OCI-LY7 (cell line): Measurements from ENCODE around the gene CLEC16A. TPM values are rescaled to one million over a fixed set of nuclear protein-coding genes. Genes with fewer than 3 reads are reported as not detected.

Experiments
- BruUV-seq: library from RNA; stranded (reverse); fragments of 400-500 nt; replicated peaks from 2 replicates; lab custom pipeline; 2021; lab: Mats Ljungman, UMichigan
- CTCF ChIA-PET: fragments of 300-600 bp; sonication (Branson Sonifier 250); formaldehyde crosslinking; loops from one replicate; lab custom pipeline; 2022; ENCODE audit warnings: antibody characterized with exemption; ENCODE audit not compliant: unreplicated experiment; lab: Charles Lee
- POLR2A ChIA-PET: fragments of 300-600 bp; sonication (Branson Sonifier 250); formaldehyde crosslinking; loops from one replicate; lab custom pipeline; 2022; ENCODE audit warnings: antibody characterized with exemption; lab: Charles Lee
- DNase-seq: peaks from one replicate; pipeline ENCODE4 v3.0.0-alpha.2; 2015; ENCODE audit warnings: low spot score
- H2AFZ ChIP-seq: fragments of 200-600 bp; sonication (generic), shearing (Covaris generic); 2 replicates; pipeline ENCODE4 v1.6.1; 2014; ENCODE audit warnings: mild to moderate bottlenecking, antibody characterized with exemption, low read length, moderate library complexity
- H3K27ac ChIP-seq: fragments of 200-600 bp; sonication (generic); 2 replicates; pipeline ENCODE4 v1.5.1; 2014; ENCODE audit warnings: mixed run types, low read depth, mild to moderate bottlenecking, moderate library complexity, low read length, inconsistent platforms; ENCODE audit not compliant: poor library complexity, severe bottlenecking
- H3K36me3 ChIP-seq: fragments of 200-600 bp; sonication (generic); 2 replicates; pipeline ENCODE4 v1.6.1; 2014; ENCODE audit warnings: mild to moderate bottlenecking, antibody characterized with exemption, low read length, moderate library complexity, mixed read lengths; ENCODE audit not compliant: insufficient read depth
- H3K4me1 ChIP-seq: fragments of 200-600 bp; sonication (generic); 2 replicates; pipeline ENCODE4 v1.5.1; 2014; ENCODE audit warnings: mild to moderate bottlenecking, low read length; ENCODE audit not compliant: insufficient read depth, poor library complexity, severe bottlenecking
- H3K4me2 ChIP-seq: fragments of 200-600 bp; sonication (generic); 2 replicates; pipeline ENCODE4 v1.6.1; 2014; ENCODE audit warnings: mild to moderate bottlenecking, low read length
- H3K4me3 ChIP-seq: fragments of 200-600 bp; sonication (generic); 2 replicates; pipeline ENCODE4 v1.5.1; 2014; ENCODE audit warnings: mild to moderate bottlenecking, low read depth, low read length; ENCODE audit not compliant: poor library complexity, severe bottlenecking
- H3K79me2 ChIP-seq: fragments of 200-600 bp; sonication (generic); 2 replicates; pipeline ENCODE4 v1.6.1; 2016; ENCODE audit warnings: low read depth, mild to moderate bottlenecking, low read length, moderate library complexity, mixed read lengths; ENCODE audit not compliant: insufficient read depth
- H3K9me2 ChIP-seq: fragments of 200-600 bp; sonication (generic); 2 replicates; pipeline ENCODE4 v1.6.1; 2016; ENCODE audit warnings: mild to moderate bottlenecking, low read length, mixed read lengths; ENCODE audit not compliant: insufficient read depth
- H3K9me3 ChIP-seq: fragments of 200-600 bp; sonication (generic); 2 replicates; pipeline ENCODE4 v1.6.1; 2014; ENCODE audit warnings: mild to moderate bottlenecking, mixed run types, low read length, mixed read lengths
- H4K20me1 ChIP-seq: fragments of 200-600 bp; sonication (generic); 2 replicates; pipeline ENCODE4 v1.6.1; 2014; ENCODE audit warnings: mild to moderate bottlenecking, antibody characterized with exemption, low read length, moderate library complexity, mixed read lengths; ENCODE audit not compliant: insufficient read depth
- EZH2phosphoT487 ChIP-seq: fragments of 200-600 bp; sonication (generic); IDR thresholded peaks from 2 replicates; pipeline ENCODE4 v1.6.1; 2018; ENCODE audit warnings: low read depth, borderline replicate concordance, mild to moderate bottlenecking, mixed run types, antibody characterized with exemption, low read length, moderate library complexity, mixed read lengths
- intact Hi-C: fragments of 100-400 bp; cut with micrococcal nuclease; formaldehyde crosslinking; loops from one replicate; pipeline ENCODE4 v1.10.0; 2022; ENCODE audit not compliant: unreplicated experiment
- total RNA-seq, 2 experiments: library from RNA; depleted of rRNA in 1 of 2; stranded (reverse); fragments of >200 nt in 1 of 2; shearing (Covaris generic) in 1 of 2; gene quantifications; 2 replicates each; pipeline ENCODE4 v1.2.3, GENCODE V29; 2014 to 2022
- TF ChIP-seq, protein P1 (sequence below): fragments of 200-600 bp; sonication (generic); conservative IDR thresholded peaks from 2 replicates; pipeline ENCODE4 v1.5.1; 2014; ENCODE audit warnings: mild to moderate bottlenecking, antibody characterized with exemption, low read length, moderate library complexity, mixed read lengths

The CLEC16A gene
- total RNA-seq, 2 experiments from 2014 or later, result 26.2 to 50.9 TPM

DNA sequence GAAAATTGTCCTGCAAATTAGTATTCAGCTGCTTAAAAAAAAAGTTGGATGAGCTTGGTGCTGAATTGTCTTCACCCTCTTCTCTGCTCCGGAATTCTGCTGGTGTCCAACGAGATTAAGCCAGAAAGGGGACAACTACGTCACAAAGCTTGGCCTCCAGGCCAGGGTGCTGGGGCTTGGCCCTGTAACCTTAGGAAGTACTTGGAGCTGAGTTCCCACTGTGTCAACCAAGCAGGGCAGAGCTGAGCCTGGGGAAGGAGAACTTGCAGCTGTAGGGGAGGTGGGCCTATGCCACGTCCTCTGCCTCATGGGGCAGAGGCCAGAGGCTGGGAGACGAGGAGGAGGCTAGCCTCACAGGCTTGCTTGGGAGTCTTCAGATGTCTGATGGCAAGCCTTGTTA lies 71.2 kb downstream of the CLEC16A start:
- Histone ChIP-seq H3K27ac (no peak overlapping the region), H3K4me2 (no peak overlapping the region), H3K4me1 (no peaks in the 10 kb centered on the region), H3K79me2 (no peaks in the 10 kb centered on the region), H3K9me3 (no peaks in the 10 kb centered on the region), H3K4me3 (no peak overlapping the region), H3K36me3 (peaks cover 18% of the 10 kb centered on the region), H2AFZ (no peak overlapping the region), H3K9me2 (no peaks in the 10 kb centered on the region), H4K20me1 (no peaks in the 10 kb centered on the region)
- CTCF ChIA-PET, result no interaction called here
- no peak for DNase-seq
- no TSS peak for BruUV-seq
- TF ChIP-seq EZH2phosphoT487, result no peak
- TF ChIP-seq, protein P1, sequence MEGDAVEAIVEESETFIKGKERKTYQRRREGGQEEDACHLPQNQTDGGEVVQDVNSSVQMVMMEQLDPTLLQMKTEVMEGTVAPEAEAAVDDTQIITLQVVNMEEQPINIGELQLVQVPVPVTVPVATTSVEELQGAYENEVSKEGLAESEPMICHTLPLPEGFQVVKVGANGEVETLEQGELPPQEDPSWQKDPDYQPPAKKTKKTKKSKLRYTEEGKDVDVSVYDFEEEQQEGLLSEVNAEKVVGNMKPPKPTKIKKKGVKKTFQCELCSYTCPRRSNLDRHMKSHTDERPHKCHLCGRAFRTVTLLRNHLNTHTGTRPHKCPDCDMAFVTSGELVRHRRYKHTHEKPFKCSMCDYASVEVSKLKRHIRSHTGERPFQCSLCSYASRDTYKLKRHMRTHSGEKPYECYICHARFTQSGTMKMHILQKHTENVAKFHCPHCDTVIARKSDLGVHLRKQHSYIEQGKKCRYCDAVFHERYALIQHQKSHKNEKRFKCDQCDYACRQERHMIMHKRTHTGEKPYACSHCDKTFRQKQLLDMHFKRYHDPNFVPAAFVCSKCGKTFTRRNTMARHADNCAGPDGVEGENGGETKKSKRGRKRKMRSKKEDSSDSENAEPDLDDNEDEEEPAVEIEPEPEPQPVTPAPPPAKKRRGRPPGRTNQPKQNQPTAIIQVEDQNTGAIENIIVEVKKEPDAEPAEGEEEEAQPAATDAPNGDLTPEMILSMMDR, result no peak
- intact Hi-C loops, result no loop called here
- POLR2A ChIA-PET, result no interaction called here

DNA sequence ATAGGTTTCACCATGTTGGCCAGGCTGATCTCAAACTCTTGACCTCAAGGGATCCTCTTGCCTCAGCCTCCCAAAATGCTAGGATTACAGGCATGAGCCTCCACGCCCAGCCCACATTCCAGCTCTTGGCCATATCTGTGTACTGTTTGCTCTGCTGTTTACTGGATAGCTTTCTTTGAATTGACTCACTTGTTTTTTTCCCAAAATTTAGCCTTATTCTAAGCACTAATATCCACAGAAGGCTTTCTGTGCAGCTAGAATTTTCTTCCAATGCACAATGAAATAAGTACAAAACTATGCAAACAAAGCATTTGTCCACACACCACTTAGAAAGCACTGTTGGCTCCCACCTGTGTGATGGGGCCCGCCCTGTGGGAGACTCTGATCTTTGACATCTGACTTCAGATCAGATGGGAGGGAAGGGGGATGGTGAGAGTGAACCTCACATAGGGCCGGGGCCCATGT lies 72.2 kb downstream of the CLEC16A start:
- no peak overlapping the region for H2AFZ ChIP-seq
- H3K79me2 ChIP-seq, result no peaks in the 10 kb centered on the region
- TF ChIP-seq, protein P1, result no peak
- TF ChIP-seq EZH2phosphoT487, result no peak
- no peak overlapping the region for H3K4me2 ChIP-seq
- no TSS peak for BruUV-seq
- H3K4me1 ChIP-seq, result no peaks in the 10 kb centered on the region
- H3K4me3 ChIP-seq, result no peak overlapping the region
- no peak for DNase-seq
- peaks cover 17% of the 10 kb centered on the region for H3K36me3 ChIP-seq
- ChIA-PET POLR2A (no interaction called here), CTCF (no interaction called here)
- no peaks in the 10 kb centered on the region for H4K20me1 ChIP-seq
- no peak overlapping the region for H3K27ac ChIP-seq
- intact Hi-C loops, result no loop called here
- H3K9me3 ChIP-seq, result no peaks in the 10 kb centered on the region
- H3K9me2 ChIP-seq, result no peaks in the 10 kb centered on the region

DNA sequence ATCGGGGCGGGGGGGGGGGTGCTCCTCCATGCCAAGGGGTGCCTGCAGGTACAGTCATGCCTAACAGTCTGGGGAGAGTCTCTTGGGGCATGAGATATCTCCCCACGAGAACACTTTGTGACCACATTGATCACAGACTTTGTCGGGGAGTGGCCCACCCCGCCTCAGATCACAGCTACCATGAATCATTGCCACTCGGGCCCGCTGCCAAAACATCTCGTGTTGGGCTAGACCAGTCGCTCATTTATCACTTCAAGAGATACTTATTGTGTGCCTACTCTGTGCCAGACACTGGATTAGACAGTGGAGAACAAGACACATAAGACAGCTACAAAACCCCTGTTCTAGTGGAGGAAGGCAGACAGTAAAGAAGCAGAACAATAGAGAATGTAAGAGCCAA lies 72.6 kb downstream of the CLEC16A start:
- no peak overlapping the region for H2AFZ ChIP-seq
- POLR2A ChIA-PET, result no interaction called here

More for the DNA sequence above, 72.6 kb downstream of the CLEC16A start:
- CTCF ChIA-PET, result no interaction called here
- no peaks in the 10 kb centered on the region for H3K4me1 ChIP-seq
- no peaks in the 10 kb centered on the region for H3K79me2 ChIP-seq
- DNase-seq, result no peak
- H3K4me2 ChIP-seq, result no peak overlapping the region
- intact Hi-C loops, result no loop called here
- no peaks in the 10 kb centered on the region for H3K9me2 ChIP-seq
- H3K4me3 ChIP-seq, result no peak overlapping the region
- no peak overlapping the region for H3K27ac ChIP-seq
- TF ChIP-seq, protein P1, result no peak
- TF ChIP-seq EZH2phosphoT487, result no peak
- peaks cover 17% of the 10 kb centered on the region for H3K36me3 ChIP-seq
- no peaks in the 10 kb centered on the region for H4K20me1 ChIP-seq
- no peaks in the 10 kb centered on the region for H3K9me3 ChIP-seq
- BruUV-seq, result no TSS peak
